NCI-H2107 treated with DMSO at 0.1 percent for 48 hours (cell line): ENCODE data around the gene MTG2.
A peak's percentile ranks its signal among the peaks of the same experiment; 100 is the strongest.

ENCODE experiments used
- DNase-seq: peaks from one replicate; lab custom pipeline; 2025; ENCODE audit not compliant: unreplicated experiment; lab: John Stamatoyannopoulos, UW

The MTG2 gene

DNA sequence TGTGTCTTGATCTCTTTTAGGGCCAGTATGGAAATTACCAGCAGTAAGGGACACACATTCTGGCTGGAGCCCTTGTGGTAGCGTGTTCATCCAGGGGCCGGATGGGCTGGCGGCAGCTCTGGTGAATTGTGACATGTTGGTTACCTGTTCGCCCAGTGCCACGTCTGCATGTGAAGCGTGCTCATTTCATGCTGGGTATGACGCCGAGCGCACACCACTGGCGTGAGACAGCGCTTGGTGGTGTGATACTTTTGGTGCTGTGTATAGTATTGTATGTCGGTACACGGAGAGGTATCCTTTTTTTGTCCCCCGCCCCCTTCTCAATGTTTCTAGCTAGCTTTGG lies 3.7 kb upstream of the MTG2 start:
- DNase-seq: no peak

DNA sequence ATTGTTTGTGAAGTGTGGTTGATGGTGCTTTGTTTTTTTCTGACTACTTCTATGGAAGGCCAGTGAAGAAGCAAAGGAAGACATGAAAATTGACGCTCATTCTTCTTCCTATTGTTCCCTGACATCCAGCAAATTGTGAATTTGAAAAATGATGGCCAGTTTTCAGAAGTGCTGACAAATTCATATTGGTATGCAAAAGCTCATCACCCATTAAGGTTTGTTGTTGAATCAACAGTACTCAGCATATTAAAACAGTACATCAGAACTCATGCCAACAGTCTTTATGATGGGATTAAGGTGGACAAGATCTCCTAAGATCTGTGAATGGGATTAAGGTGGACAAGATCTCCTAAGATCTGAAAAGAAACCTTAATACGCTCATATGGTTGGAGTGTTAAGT lies 1.0 kb upstream of the MTG2 start:
- DNase-seq: no peak

DNA sequence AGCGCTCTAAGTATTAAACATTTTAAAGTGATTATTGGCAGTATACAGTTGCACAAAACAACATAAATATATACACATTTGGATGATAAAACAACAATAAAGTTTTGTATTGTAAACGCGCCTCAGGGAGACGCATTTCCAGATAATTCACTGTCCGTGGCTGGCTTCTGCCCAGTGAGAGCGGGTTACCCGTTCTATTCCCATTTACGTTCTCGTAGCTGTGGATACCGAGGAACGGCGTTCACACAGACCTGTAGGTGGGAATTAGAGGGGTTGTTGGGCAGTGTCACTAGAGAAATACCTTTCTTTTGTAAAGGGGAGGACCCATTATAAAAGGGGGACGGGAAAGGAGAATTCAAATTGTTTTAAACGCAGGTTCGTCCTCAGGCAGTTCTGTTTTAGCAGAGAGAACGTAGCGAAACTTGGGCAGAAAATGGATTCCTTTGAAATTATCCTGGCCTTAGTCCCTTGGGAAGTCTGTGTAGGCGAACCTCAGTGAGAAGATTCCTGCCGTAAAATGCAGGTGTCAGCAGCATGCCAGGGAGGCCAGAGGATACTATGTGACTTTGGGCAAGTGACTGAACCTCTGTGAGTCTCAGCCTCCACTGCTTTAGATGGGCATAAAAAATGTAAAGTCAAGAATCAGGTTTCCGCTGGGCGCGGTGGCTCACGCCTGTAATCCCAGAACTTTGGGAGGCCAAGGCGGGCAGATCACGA lies 756 bp downstream of the MTG2 start:
- DNase-seq: no peak

DNA sequence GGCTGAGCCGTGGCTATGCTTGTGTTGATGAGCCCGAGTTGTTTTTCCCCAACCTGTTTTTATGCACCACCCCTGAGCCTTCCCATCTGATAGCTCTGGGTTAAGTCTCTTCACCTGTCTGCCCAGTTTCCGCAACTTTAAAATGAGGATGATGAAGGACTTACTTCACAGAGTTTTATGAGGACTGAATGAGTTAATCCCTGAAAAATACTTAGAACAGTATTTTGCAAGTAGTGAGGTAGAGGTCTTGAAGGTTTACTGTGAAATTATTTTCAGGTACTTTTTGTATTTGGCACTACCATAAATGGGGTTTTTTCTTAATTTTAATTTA lies 3.2 kb downstream of the MTG2 start:
- no peak for DNase-seq

DNA sequence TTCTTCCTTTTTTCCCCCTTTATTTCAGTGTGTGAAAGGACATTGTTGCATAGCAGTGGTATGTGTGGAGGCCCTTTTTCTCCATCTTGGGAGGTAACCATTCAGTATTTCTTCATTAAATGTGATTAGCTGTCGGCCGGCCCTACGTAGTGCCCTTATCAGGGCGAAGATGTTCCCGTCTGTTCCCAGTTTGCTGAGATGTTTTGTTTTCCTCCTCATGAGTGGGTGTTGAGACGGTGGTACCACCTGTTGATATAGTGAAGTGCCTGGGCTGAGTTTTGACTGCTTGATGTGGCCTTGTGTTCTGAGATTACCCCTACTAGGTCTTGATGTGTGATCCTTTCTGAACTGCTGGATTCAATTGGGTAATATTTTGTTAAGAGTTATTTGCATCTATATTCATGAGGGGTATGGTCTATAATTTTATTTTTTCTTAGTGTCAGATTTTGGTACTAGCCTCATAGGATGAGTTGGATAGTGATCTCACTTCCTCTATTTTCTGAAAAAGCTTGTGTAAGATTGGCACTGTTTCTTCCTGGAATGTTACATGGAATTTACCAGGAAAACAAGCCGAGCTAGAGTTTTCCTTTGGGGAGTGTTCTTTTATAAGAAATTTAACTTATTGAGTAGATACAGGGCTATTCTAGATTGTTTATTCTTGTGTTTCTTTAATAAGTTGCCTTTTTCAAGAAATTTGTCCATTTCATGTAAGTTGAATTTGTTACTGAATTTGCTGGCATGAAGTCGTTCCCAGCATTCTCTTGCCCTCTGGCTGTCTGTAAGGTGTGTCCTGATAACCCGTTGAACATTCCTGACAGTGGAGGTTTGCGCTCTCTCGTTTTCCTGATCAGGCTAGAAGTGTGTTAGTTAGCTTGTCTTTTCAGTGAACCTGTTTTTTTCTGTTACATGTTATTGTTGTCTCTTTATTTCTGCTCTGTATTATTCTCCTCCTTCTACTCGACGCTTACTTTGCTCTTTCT lies 4.3 kb downstream of the MTG2 start:
- DNase-seq: no peak

DNA sequence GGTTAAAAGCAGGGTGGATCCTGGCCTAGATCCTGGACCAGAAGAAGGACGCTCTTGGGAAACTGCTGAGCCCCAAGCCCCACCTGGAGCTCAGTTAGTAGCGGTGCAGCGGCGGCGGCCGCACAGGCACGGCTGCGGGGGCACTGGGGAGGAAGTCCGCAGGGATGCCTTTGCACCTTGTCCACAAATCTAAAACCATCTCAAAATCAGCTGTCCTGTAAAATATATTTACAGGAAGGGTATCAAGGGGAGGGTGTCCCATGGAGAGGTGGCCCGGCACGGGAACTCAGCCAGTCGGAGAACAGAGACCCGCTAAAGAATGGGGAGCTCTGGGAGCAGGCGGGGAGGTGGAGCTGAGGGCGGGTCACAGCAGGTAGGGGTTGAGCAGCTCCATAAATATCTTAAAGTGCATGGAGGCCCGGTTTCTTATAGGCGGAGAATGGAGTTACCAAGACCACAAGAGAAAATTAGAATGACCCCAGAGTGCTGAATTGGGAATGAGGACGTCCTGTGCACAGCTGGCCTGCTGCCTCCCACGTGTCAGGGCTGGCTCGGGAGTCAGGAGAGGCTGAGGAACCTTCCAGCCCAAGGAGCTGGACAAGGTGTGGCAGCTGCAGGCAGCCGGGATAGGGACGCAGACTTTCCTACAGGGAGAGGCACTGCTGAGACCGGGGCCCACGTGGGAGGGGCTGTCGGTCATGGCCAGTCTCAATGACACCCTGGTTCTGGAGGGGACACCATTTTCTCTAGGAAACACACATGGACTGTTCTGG lies 8.0 kb downstream of the MTG2 start:
- DNase-seq: no peak

DNA sequence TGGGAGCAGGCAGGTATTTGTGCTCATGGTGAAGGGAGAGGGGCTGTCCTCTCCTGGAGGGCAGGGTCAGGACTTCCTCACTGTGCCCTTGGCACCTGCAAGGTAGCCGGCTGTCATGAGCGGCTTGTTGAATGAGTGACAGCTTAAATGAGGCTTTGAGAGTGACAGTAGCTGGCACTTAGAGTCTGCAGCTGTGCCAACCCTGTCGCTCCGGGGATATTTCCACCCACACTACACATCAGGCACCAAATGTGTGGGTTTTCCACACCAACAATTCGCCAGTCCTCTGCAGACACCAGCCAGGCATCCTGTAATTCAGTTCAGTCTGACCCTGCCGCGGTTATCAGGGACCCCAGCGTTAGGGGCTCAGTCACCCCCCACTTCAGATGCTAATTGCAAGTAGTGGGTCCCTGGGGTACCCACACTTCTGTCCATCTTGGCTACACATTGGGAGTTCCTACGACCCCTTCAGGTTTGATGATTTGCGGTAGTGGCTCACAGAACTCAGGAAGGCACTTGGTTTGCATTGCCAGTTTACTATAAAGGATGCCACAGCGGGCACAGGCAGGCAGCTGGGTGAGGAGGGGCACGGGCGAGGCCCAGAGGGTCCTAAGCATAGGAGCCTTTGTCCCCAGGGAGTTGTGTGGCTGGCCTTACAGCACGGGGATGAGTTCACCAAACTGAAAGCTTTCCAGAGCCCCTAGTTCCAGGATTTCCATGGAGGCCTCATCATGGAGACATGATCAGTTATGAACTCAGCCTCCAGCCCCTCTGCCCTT lies 9.1 kb downstream of the MTG2 start:
- no peak for DNase-seq

DNA sequence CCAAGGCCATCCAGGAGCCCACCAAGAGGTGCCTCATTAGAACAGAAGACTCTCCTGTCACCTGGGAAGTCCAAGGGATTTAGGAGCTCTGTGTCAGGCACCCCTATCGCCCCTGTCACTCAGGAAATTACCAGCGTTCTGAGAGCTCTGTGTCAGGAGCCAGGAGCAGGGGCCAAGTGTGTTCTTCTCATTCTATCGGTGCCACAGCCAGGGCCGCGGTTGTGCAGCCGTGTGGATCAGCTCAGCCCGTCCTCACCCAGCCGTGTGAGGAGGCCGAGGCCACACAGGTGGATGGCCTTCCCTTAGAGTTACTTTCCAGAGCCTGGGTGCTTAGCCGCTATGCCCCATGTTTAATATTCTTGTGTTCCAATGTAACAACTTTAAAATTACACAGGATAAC lies 9.8 kb downstream of the MTG2 start:
- no peak for DNase-seq

DNA sequence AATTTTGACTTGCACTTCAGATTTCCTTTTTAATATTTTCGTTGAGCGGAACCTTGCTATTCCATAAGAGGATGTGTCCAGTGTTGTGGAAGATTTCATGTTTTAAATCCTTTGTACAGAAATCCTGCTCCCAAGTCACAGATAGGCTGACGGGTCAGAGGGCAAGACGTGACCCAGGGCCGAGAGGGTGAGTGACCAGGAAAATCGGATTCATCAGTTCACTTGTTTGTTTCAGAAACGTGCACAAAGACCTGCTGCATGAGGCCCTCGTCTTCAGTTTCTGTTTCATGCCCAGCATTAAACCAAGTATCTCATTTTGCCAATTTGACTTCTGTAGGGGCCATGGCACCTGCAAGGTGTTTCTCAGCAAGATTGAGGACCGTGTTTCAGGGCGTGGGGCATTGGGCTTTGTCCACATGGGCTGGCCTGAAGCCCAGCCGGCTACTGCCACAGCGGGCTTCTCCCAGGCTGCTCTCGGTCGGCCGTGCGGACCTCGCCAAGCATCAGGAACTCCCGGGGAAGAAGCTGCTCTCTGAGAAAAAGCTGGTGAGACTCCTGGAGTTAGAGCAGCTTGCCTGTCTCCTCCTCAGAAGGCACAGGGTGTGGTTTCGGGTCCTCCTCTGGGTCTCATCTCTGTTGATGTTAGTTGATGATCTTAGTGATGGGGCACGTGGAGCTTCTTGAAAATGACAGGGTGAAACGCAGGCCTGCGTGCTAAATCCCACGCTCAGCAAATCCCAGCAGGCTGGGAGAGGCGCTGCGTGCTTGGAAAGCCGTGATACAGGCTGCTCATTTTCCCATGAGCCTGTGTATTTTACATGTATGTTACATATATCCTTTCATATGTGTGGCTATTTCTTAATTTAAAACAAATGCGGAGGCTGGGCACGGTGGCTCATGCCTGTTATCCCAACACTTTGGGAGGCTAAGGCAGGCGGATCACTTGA lies 10.5 kb downstream of the MTG2 start:
- DNase-seq: no peak

DNA sequence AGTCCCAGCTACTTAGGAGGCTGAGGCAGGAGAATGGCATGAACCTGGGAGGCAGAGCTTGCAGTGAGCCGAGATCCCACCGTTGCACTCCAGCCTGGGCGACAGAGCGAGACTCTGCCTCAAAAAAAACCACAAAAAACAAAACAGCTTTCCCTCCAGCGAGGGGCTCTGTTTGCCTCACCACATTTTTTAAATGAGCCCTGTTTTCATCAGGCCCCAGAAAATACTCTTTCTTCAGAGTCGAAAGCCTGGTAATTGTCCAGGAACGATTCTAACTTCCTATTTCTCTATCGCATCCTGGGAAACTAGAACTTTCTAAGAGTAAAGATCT lies 12.2 kb downstream of the MTG2 start:
- no peak for DNase-seq

DNA sequence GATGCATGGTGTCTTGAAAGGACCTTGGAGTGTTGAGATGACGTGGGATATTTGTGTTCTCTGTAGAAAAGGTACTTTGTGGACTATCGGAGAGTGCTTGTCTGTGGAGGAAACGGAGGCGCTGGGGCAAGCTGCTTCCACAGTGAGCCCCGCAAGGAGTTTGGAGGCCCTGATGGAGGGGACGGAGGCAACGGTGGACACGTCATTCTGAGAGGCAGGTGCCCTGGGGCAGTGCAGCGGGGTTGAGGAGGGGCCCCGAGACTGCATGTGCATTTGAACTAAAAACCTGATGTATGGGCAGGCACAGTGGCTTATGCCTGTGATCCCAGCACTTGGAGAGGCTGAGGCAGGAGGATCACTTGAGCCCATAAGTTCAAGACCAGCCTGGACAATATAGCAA lies 12.9 kb downstream of the MTG2 start:
- DNase-seq: no peak

DNA sequence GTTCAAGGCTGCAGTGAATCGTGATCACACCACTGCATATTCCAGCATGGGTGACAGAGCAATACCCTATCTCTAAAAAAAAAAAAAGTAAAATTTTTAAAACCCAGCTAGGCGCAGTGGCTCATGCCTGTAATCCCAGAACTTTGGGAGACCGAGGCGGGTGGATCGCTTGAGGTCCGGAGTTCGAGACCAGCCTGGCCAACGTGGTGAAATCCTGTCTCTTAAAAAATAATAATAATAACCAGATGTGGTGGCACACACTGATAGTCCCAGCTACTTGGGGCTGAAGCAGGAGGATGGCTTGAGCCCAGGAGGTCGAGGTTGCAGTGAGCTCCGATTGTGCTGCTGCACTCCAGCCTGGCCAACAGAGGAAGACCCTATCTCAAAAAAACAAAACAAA lies 13.5 kb downstream of the MTG2 start:
- no peak for DNase-seq

DNA sequence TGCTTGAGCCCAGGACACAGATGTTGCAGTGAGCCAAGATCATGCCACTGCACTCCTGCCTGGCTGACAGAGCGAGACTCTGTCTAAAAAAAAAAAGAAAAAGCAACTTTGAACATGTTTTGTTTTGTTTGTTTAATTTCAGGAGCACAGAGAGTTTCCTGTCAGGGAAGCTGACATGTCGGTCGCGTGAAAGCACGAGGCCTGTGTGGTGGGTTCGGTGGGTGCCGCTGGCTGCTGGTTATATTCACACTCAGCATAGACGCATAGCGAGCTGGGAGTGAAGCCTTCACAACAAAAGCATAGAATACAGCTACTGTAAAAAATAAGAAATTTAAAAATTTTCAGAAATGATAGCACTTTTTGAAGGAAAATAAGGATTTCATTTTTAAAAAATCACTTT lies 14.5 kb downstream of the MTG2 start:
- no peak for DNase-seq

DNA sequence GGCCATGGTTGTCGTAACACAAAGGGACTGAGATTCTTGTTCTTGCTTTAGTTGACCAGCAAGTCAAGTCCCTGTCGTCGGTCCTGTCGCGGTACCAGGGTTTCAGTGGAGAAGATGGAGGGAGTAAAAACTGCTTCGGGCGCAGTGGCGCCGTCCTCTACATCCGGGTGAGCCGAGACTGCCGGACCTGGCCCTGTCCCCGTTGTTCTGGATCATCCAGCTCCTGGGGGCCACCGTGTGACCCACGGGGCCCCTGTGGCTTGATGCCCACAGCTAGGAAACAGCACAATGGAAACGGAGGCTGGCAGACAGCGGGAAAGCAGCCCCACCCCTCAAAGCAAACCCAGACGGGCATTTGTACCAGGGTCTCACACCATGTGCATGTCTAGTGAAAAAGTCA lies 15.0 kb downstream of the MTG2 start:
- no peak for DNase-seq

DNA sequence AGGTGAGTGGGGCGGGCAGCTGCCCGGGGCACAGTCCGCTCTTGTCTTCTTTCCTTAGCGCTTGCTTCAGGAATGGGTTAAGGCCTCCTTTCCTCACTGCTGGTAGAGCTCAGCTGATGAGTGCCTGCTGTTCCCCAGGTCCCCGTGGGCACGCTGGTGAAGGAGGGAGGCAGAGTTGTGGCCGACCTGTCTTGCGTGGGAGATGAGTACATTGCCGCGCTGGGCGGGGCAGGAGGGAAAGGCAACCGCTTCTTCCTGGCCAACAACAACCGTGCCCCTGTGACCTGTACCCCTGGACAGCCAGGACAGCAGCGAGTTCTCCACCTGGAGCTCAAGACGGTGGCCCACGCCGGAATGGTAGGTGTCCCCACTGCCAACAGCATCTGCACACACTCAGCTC lies 15.7 kb downstream of the MTG2 start:
- DNase-seq: no peak

DNA sequence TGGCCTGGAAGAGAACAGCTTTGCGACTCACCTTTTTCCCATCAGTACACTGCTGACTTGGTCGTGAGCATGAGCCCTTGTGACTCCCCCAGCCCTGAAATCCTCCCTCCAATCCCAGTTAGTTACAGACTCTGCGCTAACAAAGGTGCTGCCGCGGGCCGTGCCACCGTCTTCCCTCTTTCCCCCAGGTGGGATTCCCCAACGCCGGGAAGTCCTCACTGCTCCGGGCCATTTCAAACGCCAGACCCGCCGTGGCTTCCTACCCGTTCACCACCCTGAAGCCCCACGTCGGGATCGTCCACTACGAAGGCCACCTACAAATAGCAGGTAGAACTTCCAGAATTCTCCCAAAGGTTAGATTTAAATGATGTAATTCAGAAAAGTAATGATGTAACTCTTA lies 16.1 kb downstream of the MTG2 start:
- no peak for DNase-seq

DNA sequence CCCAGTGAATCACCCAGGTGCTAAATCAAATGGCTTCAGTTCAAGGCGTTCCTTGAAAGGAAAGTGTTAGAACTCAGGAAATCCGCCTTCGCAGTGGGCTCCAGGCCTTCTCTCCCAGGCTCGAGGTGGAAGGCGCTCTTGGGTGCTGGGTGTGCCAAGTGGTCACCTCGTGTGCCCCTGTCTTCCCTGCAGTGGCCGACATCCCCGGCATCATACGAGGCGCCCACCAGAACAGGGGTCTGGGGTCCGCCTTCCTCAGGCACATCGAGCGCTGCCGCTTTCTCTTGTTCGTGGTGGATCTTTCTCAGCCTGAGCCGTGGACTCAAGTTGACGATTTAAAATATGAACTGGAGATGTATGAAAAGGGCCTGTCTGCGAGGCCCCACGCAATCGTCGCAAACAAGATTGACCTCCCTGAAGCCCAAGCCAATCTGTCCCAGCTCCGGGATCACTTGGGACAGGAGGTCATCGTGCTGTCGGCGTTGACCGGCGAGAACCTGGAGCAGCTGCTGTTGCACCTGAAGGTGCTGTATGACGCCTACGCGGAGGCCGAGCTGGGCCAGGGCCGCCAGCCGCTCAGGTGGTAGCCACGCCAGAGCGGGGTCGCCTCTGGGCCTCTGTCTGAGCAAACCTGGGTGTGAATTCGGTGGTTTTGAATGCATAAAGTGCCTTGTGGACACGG lies 17.8 kb downstream of the MTG2 start:
- no peak for DNase-seq

DNA sequence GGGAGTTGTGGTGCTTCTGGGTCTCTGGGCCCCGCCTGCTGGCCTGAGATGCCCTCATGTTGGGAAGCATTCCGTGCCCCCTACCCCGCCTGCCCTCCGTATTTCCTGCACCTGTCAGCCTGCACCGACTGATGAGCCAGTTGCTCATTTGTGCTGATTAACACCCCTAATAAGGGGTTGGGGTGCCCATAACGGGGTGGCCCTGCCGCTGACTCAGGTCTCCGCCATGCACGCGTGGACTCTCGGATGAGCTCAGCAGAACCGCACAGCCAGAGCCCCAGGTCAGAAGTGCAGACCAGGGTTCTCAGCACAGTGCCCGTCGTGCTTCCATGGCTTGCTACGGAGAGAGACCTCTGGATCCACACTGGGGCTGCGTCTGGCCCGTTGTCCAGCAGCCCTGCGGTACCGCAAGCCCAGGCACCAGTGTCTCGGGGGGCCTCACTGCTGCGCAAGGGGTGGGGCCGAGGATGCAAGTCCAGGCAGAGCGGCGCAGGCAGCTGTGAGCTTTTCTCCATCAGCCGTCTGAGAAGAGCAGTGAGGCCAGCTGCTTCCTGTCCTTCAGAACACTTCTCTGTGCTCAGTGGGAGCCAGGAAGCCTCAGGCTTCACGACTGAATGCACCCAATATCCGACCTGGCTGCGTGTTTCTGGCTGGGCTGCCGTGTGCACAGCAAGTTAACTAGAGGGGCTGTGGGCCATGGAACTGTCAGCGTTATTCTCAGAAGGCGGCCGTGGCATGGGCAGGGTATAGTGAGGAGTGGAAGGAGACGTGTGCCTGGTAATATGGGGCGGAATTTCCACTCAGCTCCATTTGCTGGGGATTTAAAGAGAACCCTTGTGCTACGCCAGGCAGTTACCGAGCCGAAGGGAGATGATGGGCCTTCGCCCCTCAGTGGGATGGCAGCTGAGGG lies 18.6 kb downstream of the MTG2 start:
- peak; percentile 28 for DNase-seq

DNA sequence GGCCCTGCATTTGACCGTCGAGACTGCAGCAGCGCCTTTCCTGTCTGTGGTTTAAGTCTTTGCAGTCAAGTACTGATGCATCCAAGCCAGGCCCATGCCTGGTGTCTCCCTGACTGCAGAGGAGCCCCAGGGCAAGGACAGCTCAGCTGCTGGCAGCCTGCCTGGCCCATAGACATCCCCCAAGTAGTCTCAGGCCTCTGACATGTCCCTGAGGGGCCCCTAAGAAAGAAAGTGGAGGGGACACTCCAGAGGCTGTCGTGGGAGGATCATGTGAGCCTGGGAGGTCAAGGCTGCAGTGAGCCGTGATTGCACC lies 19.2 kb downstream of the MTG2 start:
- DNase-seq: no peak
